CD4-positive, alpha-beta T cell treated with Interleukin-4 for 4 hours (primary cell): Measurements from ENCODE around the gene EGFR.

ENCODE experiments used
- DNase-seq: peaks from one replicate; pipeline ENCODE4 v3.0.0-alpha.2; 2020

Gene EGFR

DNA sequence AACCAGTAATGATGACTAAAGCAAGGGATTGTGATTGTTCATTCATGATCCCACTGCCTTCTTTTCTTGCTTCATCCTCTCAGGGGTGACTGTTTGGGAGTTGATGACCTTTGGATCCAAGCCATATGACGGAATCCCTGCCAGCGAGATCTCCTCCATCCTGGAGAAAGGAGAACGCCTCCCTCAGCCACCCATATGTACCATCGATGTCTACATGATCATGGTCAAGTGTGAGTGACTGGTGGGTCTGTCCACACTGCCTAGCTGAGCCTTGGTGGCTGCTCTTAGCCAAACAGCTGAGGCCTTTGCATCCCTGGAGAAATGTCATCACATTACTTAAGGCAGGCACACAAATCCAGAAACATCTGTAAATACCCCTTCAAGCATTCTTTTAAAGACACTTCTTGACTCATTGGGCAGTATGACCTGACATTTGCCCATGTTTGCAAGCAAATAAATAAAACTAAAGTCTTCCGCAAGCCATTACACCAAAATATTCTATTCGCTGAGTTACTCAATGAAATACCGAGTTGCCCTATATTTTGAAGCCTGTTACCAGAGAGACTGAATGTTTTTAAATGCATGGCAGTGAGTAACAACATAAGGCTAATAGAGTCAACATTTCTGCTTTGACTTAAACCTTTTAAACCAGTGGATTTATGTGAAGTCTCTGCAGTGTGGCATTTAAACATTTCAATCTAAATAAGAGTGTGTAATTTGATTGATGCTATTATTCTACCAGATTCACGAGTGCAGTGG, 180.0 kb downstream of the EGFR start:
- DNase-seq, result no peak

DNA sequence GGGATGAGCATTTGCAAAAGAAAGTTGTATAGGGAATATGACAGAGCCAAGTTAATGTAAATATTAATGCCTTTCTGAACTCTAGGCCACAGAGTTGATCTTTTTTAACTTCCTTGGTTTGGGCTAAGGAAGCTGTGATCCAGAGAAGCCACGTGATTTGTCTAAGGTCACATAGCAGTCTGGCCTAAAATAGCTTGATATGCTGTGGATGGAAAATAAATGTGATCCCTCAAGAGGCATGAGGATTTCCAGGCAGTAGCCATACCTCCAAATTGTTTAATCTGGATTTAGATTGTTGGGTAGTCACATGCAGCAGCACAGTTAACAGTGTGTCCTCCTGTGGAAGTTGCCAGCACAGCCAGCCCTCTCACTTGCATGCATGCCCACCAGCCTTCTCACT, 180.6 kb downstream of the EGFR start:
- DNase-seq, result no peak

DNA sequence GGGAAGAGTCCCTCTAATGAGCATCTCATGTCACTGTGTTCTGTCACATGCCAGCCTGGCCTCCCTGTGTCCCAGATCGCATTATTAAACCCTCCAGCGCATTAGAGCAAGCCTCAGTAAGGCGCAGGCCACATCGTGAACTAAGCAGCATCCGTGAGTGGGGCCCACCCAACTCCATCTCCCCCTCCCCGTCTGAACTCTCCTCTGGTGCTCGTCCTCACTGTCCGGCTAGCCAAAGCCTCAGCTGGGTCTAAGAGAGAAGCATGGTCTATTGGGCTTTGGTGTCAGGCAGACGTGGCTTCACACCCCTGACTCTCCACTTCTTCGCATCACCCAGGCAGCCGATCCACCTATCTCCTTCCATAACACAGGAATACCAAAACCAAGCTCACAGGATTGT, 181.6 kb downstream of the EGFR start:
- no peak for DNase-seq

DNA sequence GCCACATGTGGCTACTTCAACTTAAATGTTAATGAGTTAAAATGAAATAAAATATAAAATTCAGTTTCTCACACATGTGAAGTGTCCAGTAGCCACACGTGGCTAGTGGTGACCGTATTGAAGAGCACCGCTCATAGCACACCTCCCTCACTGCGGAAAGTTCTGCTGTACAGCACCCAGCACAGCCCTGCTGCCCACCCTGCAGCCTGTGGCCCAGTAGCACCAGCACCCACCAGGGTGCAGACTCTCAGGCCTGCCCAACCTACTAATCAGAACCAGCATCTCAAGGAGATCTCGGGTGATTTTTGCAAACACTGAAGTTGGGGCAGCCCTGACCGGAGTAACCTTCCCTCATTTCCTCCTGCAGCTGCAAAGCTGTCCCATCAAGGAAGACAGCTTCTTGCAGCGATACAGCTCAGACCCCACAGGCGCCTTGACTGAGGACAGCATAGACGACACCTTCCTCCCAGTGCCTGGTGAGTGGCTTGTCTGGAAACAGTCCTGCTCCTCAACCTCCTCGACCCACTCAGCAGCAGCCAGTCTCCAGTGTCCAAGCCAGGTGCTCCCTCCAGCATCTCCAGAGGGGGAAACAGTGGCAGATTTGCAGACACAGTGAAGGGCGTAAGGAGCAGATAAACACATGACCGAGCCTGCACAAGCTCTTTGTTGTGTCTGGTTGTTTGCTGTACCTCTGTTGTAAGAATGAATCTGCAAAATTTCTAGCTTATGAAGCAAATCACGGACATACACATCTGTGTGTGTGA, 183.5 kb downstream of the EGFR start:
- no peak for DNase-seq

DNA sequence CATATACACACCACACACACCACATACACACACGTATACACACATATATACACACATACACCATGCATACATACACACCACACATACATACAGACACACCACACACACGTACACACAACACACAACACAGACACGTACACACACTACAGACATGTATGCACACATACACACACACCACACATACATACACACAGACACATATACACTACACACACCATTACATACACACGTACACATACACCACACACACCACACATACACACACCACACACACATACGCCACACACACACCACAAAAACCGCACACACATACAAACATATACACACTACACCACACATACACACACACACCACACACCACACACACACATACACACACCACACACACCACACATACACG, 184.5 kb downstream of the EGFR start:
- DNase-seq, result no peak

DNA sequence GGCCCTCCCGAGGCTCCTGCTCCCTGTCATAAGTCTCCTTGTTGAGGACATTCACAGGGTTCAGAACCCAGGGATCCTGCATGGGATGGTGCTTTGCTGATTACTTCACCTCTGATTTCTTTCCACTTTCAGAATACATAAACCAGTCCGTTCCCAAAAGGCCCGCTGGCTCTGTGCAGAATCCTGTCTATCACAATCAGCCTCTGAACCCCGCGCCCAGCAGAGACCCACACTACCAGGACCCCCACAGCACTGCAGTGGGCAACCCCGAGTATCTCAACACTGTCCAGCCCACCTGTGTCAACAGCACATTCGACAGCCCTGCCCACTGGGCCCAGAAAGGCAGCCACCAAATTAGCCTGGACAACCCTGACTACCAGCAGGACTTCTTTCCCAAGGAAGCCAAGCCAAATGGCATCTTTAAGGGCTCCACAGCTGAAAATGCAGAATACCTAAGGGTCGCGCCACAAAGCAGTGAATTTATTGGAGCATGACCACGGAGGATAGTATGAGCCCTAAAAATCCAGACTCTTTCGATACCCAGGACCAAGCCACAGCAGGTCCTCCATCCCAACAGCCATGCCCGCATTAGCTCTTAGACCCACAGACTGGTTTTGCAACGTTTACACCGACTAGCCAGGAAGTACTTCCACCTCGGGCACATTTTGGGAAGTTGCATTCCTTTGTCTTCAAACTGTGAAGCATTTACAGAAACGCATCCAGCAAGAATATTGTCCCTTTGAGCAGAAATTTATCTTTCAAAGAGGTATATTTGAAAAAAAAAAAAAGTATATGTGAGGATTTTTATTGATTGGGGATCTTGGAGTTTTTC, 186.5 kb downstream of the EGFR start:
- DNase-seq, result no peak

DNA sequence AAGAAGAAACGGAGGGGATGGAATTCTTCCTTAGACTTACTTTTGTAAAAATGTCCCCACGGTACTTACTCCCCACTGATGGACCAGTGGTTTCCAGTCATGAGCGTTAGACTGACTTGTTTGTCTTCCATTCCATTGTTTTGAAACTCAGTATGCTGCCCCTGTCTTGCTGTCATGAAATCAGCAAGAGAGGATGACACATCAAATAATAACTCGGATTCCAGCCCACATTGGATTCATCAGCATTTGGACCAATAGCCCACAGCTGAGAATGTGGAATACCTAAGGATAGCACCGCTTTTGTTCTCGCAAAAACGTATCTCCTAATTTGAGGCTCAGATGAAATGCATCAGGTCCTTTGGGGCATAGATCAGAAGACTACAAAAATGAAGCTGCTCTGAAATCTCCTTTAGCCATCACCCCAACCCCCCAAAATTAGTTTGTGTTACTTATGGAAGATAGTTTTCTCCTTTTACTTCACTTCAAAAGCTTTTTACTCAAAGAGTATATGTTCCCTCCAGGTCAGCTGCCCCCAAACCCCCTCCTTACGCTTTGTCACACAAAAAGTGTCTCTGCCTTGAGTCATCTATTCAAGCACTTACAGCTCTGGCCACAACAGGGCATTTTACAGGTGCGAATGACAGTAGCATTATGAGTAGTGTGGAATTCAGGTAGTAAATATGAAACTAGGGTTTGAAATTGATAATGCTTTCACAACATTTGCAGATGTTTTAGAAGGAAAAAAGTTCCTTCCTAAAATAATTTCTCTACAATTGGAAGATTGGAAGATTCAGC, 187.6 kb downstream of the EGFR start:
- DNase-seq, result no peak

DNA sequence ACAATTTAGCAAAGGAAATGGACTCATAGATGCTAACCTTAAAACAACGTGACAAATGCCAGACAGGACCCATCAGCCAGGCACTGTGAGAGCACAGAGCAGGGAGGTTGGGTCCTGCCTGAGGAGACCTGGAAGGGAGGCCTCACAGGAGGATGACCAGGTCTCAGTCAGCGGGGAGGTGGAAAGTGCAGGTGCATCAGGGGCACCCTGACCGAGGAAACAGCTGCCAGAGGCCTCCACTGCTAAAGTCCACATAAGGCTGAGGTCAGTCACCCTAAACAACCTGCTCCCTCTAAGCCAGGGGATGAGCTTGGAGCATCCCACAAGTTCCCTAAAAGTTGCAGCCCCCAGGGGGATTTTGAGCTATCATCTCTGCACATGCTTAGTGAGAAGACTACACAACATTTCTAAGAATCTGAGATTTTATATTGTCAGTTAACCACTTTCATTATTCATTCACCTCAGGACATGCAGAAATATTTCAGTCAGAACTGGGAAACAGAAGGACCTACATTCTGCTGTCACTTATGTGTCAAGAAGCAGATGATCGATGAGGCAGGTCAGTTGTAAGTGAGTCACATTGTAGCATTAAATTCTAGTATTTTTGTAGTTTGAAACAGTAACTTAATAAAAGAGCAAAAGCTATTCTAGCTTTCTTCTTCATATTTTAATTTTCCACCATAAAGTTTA, 188.8 kb downstream of the EGFR start:
- DNase-seq, result no peak

DNA sequence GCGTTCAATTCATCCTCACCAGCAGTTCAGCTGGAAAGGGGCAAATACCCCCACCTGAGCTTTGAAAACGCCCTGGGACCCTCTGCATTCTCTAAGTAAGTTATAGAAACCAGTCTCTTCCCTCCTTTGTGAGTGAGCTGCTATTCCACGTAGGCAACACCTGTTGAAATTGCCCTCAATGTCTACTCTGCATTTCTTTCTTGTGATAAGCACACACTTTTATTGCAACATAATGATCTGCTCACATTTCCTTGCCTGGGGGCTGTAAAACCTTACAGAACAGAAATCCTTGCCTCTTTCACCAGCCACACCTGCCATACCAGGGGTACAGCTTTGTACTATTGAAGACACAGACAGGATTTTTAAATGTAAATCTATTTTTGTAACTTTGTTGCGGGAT, 190.5 kb downstream of the EGFR start:
- DNase-seq, result no peak

DNA sequence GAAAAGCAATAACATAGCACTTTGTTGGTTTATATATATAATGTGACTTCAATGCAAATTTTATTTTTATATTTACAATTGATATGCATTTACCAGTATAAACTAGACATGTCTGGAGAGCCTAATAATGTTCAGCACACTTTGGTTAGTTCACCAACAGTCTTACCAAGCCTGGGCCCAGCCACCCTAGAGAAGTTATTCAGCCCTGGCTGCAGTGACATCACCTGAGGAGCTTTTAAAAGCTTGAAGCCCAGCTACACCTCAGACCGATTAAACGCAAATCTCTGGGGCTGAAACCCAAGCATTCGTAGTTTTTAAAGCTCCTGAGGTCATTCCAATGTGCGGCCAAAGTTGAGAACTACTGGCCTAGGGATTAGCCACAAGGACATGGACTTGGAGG, 191.4 kb downstream of the EGFR start:
- DNase-seq, result no peak

DNA sequence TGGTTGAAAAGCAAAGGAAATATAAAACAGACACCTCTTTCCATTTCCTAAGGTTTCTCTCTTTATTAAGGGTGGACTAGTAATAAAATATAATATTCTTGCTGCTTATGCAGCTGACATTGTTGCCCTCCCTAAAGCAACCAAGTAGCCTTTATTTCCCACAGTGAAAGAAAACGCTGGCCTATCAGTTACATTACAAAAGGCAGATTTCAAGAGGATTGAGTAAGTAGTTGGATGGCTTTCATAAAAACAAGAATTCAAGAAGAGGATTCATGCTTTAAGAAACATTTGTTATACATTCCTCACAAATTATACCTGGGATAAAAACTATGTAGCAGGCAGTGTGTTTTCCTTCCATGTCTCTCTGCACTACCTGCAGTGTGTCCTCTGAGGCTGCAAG, 191.9 kb downstream of the EGFR start:
- DNase-seq, result no peak

DNA sequence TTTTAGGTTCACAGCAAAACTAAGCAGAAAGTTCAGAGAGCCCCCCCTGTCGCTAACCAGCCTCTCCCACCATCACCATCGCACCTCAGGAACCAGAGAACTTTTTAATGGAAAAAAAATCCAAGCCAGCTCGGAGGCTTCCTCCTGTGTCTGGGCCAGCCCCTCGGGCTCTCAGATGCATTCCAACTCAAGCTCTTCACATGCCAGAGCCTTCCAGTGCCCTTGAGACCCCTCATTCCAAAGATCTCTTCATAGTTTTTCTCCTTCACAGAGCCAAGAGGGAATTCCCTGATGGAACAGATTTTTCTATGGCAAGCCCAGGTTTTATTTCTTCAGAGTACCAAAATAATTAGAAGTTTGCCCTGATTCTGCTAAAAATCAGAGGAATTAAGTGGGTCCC, 192.9 kb downstream of the EGFR start:
- DNase-seq, result no peak

DNA sequence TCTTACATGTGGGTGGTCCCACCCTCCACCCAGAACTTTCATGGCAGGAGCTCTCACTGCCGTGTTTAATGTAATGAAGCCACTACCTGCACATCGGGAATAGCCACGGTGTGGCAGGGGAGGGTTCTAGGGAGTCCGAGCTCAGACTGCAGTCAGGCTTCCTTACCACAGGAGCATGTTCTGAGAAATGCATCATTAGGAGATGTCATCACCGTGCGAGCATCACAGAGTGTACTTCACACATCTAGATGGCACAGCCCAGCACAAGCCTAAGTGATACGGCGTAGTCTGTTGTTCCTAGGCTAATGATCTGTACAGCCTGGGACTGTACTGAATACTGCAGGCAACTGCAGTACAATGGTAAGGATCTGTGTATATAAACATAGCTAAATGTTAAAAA, 193.4 kb downstream of the EGFR start:
- DNase-seq, result no peak

DNA sequence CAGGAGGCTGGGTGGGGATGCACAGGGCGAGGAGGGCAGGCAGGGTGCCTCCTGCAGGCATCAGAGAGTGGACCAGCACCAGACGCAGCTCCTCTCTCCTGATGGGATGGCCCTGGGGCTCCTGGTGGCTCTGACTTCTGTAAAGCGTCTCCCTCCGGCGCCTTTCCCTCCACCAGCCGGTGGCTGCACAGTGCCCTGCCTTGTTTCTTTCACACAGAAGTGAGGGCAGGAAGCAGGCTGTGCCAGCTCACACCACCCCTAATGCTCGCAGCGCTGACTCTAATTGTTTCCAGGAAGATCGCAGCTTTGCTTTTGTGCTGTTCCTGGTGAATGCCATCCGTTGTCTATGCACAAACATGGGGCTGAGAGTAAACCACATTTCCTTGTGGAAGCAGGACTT, 194.0 kb downstream of the EGFR start:
- no peak for DNase-seq

DNA sequence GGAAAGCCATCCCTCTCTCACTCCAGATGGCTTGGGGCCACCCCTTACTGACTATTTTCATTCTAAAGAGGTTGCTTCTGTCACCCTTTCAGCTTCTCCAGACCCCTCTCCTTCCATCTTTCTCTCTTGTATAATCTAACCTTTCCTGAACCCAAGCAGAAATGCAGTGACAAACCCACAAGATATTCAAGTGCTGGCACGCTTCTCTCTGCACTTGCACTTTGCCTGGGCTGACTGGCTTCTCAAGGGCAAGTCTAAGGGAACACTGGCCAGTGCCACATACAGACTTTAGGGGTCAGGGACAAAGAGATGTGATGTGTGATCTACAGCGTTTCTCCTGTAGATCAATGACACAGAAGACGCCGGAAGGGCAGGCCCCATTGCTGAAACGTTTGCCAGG, 195.9 kb downstream of the EGFR start:
- no peak for DNase-seq

DNA sequence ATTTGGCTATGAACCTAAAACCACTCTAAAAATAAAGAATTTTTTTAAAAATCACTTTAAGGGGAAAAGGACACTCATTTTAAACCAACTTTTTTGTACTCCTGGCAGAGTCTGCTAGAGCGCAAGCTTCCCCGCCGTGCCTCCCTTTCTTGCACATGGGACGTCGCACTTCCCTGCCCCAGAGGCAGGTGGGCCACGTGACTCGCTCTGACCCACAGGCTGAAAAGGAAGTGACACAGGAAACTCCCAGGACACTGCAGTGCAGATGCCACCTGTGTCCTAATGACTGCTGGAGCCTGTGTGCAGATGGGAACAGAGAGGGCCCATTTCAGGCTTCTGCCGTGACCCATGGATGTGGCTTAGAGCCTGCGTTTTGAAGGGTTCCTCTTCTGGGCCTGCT, 204.2 kb downstream of the EGFR start:
- no peak for DNase-seq

DNA sequence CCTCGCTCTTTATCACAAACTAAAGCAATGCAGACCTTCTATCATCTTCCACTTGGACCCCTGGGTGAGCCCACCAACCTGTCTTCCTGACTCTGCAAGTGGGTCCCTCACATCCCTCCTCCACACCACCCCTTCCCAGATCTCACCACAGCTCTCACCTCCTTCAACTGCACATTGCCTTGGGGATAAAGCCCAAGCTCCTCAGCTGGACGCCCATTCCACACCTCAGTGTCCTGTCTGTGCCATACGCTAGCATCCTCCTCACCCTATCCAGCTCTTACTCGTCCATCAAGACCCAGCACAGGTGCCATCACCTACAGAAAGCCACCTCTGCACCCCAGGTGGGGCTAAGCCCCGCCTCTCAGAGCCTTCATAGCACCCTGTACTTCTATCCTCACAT, 205.3 kb downstream of the EGFR start:
- no peak for DNase-seq

DNA sequence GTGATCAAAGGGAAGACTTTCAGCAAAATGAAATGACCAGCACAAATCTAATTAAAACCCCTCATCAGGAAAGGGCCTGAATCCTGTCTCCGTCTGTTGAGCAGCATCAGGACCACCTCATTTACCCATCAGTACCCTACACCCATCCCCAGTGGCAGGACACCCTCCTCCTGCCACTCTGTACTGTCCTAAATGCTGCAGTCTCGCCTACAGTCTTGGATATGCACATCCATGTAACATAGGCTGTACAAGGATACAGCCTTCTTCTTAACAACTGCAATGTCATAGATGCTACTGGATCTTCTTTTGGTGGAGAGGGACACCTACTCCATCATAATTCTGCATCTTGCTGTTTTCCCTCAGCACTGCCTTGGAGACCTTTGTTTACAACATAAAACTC, 206.0 kb downstream of the EGFR start:
- DNase-seq, result no peak

DNA sequence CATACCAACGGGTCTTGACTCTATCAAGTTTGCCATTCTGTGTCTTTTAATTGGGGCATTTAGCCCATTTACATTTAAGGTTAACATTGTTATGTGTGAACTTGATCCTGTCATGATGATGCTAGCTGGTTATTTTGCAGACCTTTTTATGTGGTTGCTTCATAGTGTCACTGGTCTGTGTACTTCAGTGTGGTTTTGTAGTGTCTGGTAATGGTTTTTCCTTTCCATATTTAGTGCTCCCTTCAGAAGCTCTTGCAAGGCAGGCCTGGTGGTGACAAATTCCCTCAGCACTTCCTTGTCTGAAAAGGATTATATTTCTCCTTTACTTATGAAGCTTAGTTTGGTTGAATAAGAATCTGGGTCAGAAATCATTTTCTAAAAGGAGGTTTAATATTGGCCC, 211.2 kb downstream of the EGFR start:
- DNase-seq, result no peak

DNA sequence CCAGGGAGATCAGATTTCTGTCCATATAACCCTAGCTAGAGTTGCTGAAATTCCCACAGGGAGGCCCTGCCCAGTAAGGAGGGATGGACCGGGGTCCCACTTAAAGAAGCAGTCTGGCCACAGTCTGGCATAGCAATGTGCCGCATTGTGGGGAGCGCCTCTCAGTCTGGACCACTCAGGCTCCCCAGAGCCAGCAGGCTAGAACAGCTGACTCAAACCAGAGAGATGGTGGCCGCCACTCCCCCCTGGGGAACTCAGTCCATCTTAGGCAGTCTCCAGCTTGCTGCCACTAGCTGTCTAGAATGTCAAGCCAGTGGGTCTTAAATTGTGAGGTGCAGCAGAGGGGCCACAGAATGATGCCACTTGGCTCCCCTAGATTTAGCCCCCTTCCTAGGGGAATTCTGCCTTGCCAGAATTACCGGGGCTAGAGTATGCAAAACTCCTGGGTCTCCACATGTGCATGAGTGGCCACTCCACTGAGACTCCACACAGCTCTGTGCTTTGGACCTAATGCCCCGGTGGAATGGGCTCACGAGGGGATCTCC, 213.0 kb downstream of the EGFR start:
- no peak for DNase-seq

DNA sequence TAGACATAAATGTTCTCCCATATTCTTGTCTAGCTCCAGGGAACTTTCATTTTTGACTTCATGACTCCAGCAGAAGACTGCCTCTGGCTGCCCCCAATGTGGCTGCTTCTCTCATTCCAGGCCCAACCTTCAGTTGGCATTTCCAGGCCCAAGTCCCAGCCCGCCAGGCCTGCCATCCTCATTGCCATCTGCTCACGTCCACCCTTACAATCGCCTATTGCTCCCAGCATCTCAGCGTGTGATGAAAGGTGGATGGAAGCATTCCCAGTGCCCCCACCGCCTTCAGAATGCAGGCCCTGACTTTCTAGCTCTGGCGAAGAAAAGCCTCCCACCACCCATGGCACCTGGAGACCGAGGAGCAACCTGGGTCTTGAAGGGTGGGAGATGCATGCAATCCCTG, 214.2 kb downstream of the EGFR start:
- no peak for DNase-seq

DNA sequence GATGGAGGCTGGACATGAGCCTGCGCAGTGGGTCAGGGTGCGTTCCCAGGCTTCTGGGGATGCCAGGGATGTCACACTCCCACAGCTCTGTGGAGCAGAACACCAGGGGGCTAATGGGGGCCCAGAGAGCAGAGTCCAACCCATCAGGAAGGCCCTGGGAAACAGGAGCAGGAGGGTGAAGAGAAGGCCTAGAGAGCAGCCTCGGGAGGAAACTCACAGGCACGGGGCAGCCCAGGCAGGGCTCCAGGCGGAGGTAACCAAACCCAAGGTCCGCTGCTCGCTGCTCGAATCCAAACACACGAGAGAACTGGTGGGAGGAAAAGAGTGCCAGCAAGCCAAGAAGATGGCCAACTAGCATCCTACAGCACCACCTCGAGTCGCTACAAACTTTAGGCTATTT, 215.6 kb downstream of the EGFR start:
- DNase-seq, result no peak
